GM21447 (cell line): Measurements from ENCODE around the gene CYP1A2.
"Not testable (repeated sequence)": the region's sequence is repeated elsewhere in the genome, so short reads cannot be mapped to it uniquely, and the experiment has no call there.

Experiments used
- ATAC-seq: cut with Tn5 transposase; IDR thresholded peaks from one replicate; pipeline ENCODE4 v1.9.1; 2021; ENCODE audit not compliant: unreplicated experiment

The CYP1A2 gene

GRCh38 chr15:74738239-74738638 is 10.4 kb upstream of the CYP1A2 start:
- ATAC-seq: not testable (repeated sequence)

DNA sequence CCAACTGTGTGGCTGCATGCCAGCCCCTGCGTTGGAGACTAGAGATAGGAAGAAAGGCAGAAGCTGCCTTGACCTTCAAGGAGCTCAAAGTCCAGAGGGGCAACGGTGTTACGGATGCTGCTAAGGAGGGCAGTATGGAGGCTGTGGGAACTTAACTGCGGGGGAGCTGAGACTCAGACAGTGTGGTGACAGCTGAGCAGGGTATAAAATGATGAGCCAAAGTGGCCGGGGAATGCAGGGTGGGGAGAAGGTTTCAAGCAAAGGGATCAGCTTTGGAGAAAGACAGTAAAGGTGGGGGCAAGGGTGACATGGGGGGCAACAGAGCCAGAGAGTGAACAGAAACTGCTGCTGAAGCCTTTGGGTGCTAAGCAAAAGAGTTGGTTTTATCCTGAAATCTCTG is 6.2 kb upstream of the CYP1A2 start:
- ATAC-seq: no peak

- ATAC-seq: no peak
These were observed 2.3 kb upstream of the CYP1A2 start for GRCh38 chr15:74746389-74746788.

DNA sequence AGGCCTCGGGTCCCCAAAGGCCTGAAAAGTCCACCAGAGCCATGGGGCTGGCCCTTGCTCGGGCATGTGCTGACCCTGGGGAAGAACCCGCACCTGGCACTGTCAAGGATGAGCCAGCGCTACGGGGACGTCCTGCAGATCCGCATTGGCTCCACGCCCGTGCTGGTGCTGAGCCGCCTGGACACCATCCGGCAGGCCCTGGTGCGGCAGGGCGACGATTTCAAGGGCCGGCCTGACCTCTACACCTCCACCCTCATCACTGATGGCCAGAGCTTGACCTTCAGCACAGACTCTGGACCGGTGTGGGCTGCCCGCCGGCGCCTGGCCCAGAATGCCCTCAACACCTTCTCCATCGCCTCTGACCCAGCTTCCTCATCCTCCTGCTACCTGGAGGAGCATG is 1.2 kb downstream of the CYP1A2 start:
- ATAC-seq: no peak

DNA sequence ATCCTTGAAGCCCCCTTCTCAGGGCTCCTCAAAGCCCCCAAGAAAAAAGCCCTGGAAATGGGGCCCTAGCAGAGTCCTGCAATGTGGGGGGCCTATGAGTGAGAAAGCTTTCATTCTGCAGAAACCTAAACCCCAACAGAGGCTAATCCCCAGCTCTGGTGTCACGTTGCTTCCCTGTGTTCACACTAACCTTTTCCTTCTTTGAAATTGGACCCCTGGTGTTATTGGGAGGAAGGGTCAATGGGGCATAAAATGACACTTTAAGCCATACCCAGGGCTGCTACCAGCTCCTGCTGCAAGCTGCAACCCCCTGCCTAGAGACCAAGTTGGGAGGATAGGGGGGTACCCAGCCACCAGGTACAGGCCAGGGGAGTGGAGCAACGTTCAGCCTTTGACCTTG is 2.1 kb downstream of the CYP1A2 start:
- ATAC-seq: no peak

DNA sequence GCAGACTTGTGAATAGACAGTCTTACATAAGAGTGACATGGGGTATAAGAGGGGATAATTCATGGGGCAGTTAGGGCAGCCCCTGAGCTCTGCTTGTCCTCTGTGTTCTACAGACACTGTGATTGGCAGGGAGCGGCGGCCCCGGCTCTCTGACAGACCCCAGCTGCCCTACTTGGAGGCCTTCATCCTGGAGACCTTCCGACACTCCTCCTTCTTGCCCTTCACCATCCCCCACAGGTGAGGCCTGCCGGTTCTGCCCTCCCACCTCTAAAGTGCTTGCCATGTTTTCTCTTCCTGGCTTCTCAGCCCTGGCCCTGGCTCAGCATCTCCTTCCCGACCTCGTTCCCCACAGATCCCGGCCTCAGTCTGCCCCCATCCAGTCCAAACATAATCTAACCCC is 3.4 kb downstream of the CYP1A2 start:
- no peak for ATAC-seq

- ATAC-seq: no peak
These were observed 3.9 kb downstream of the CYP1A2 start for GRCh38 chr15:74752531-74752930.

DNA sequence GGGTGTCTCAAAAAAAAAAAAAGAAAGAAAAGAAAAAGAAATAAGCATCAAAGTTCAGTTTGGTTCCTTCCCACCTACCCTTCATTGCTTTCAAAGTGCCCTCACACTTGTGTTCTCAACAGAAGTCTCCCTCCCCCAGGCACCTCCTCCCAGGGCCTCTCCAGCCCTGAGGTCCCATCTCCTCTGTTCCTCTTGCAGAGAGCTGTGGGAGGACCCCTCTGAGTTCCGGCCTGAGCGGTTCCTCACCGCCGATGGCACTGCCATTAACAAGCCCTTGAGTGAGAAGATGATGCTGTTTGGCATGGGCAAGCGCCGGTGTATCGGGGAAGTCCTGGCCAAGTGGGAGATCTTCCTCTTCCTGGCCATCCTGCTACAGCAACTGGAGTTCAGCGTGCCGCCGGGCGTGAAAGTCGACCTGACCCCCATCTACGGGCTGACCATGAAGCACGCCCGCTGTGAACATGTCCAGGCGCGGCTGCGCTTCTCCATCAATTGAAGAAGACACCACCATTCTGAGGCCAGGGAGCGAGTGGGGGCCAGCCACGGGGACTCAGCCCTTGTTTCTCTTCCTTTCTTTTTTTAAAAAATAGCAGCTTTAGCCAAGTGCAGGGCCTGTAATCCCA is 6.1 kb downstream of the CYP1A2 start:
- no peak for ATAC-seq

DNA sequence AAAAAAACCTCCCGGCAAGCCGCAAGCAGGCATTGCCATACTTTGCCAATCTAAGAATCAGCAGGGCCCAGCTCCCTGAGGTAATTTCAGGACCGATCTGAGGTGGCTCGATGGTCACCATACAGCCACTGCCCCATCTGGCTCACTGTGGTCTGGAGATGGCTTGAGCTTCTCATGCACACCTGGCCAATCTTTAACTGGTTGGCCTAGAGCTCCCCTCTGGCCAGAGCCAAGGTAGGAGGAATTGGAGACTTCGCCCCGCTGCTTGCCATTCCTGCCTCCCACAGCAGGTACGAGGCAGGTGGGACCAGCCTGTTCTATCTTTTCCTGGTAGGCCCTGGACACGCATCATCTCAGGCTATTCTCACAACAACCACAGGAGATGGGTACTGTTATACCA is 10.1 kb downstream of the CYP1A2 start:
- no peak for ATAC-seq

DNA sequence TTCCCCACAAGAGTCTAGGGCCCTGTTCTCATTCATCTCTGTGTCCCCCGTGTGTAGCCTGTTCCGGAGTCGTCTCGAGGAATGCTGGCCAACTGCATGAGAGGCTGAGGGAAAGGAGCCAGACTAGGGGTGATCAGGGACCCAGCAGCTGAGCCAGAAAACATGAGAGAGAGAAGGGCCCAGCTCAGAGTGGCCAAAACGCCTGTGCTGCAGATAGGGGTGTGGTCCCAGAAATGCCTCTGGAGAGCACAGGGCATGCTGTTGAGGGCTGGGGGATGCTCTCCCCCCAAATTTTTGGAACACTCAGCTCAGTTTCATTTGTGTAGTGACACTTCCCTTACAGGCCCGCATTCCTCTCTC is 14.1 kb downstream of the CYP1A2 start:
- no peak for ATAC-seq

- ATAC-seq: no peak
These were observed 14.8 kb downstream of the CYP1A2 start for GRCh38 chr15:74763416-74763815.

DNA sequence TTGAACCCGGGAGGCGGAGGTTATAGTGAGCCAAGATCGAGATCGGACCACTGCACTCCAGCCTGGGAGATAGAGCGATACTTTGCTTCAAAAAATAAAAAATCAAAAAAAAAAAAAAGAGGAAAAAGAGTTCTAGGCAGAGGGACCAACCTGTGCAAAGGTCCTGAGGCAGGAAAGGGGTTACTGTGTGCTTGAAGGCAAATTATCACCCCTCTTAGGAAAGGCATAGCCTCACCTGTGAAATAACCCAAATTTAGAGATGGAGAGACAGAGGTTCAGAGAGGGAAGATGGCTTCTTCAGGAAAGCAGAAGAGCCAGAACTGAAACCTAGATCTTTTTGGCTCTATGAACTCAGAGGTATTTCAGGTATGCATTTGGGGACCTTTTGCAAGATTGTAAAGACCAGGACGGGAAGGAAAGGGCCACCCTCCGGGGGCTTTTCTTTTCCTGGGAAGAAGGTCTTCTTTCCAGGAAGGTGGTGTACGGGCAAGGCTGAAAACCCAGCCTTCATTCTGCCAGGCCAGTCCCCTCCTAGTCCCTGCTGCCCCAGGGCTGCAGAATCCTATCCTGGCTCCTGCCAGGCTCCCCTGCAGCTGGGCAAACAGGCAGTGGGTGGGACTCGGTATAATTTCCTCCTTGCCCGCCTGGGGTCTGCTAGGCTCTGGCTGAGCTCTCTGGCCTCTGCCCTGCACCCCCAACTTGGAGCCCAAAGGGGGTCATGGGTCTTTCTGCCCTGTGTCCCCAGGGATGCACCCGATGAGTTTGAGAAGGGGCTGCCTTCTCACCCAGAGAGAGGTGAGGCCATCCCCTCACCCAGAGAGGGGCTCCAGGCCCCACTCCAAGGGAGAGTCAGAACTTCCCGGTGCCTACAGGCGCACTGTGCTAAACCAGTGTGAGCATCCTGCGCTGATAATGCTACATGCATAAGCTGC is 18.8 kb downstream of the CYP1A2 start:
- no peak for ATAC-seq

DNA sequence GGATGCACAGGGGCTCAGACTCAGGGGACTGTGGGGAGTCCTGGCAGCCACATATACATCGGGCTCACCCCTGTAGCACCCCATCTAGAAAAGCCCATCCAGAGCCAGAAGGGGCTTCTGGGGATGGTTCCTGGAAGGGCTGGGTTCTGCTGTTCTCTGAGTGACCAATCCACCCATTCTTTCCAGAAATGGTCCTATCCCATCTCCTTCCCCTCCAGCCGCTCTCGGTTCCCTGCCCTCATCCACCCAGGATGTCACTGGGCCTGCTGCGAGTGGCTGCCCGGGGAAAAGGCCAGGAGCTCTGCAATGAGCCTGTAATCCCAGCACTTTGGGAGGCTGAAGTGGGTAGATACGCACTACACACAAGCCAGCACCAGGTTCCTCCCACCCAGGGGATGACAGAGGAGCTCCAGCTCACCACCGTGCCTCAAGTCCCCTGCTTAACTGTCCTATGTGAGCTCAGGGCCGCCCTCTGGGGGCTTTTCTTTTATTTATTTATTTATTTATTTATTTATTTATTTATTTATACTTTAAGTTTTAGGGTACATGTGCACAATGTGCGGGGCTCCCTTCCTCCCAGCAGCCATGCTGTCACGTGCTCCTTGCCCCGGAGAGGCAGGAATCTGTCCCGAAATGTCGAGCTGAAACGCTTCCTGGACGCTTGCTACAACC is 19.6 kb downstream of the CYP1A2 start:
- ATAC-seq: no peak

GRCh38 chr15:74768771-74769342 is 20.2 kb downstream of the CYP1A2 start:
- ATAC-seq: no peak

DNA sequence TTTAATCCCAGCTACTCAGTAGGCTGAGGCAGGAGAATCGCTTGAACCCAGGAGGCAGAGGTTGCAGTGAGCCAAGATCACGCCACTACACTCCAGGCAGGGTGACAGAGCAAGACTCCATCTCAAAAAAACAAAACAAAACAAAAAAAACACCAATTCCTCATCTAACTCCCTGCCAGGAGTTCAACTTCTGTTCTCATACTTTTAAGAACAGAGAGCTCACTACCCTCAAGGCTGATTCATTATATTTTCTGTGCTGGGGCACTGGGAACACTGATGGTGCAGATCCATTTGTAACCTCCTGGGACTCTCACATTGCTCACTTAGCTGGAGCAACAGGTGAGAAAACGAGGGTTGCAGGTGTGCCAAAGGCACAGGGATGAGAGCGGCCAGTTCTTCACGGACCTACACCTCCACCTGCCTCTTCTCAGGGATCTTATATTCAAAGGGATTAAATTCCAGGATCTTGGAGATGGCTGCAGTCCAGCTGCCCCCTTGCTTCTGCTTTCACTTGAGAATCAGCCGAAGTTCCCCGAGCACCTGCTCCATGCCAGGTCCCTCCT is 20.9 kb downstream of the CYP1A2 start:
- no peak for ATAC-seq

DNA sequence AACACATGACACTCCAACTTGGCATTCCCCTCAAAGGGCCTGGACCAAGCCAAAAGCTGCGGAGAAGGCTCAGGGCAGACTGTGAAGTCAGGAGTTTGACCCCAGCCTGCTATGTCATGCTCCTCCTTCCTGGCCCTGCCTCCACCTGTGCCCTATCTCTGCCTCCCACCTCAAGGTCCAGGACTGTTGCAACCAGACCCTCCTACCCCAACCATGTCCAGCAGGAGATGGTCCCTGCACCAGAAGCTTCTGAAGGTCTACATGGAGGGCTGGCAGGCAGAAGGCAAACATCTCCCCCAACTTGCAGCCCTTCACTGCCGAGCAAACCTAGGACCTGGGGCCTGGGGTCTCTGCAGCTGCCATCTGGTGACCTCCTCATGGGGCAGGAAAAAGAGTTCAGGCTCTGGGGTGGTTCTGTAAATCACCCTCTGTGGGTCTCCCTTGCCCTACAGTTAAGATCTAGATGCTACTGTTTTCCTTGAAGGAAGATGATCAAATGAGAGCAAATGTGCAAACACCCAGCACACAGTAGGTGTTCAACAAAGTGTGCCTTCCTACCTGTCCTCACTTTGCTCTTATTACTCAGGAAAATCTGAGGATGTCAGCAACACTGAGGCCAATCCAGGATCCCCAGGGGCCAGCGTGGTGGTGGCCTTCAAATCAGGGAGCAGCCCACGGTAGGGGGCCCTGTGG is 21.7 kb downstream of the CYP1A2 start:
- ATAC-seq: no peak

DNA sequence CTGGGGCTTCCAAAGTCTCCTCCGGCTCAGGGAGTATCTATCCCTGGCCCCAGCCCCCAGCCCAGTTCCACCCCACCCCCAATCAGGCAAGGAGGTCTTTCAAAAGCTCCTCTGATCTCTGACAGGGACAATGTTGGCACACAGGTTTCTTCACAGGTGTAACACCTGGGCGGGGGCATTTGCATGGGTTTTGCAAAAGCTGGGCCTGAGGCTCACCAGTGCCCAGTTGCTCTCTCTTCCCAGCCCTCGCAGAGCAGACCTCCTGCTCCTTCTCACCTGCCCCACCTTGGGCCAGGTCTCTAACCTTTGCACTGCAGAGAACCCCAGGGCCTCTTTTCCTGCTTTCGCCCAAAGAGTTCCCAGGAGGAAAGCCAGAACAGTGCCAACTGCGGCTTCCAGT is 24.7 kb downstream of the CYP1A2 start:
- no peak for ATAC-seq

DNA sequence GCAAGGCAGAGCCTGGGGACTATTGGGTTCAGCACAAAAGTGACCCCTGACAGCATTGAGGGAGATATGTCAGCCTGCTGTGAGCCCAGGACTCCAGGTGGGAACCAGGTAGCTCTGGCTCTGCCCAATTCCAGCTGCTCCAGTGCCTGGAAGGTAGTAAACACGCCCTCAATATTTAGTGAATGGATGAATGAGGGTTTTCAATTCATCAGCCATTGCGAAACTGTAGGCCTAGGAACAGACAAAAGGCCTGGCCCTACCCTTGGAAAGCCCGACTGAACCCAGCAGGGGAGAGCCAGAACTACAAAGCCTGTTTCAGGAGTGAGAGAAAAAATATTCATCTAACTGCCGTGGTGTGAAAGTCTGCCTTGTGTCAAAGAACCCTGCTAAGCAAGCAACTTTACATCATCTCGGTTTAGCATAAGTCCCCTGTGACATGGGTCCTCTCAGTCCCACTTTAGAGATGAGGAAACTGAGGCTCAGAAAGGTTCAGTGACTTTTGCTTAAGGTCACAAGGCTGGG is 25.1 kb downstream of the CYP1A2 start:
- no peak for ATAC-seq

DNA sequence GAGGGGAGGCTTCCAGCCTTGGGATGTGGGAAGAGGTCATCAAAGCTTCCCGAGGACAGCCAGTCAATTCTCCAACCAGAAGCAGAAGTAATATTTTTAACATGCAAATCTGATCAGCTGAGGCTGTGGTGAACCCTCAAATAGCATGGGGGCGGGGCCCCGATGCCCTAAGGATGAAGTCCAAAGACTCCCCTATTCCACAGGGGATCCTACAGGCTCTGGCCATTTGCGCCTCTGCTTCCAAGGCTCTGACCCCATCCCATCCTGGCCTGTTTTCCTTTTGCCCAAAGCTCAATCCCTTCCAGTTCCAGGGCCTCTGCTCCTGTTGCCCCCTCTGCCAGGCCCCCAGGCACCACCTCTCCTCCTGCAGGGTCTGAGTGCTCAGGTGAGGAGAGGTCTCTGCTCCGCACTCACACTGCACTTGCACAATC is 26.5 kb downstream of the CYP1A2 start:
- no peak for ATAC-seq

- ATAC-seq: no peak
These were observed 27.2 kb downstream of the CYP1A2 start for GRCh38 chr15:74775894-74776293.
